ENCODE data around the gene SEZ6.

The SEZ6 gene

DNA sequence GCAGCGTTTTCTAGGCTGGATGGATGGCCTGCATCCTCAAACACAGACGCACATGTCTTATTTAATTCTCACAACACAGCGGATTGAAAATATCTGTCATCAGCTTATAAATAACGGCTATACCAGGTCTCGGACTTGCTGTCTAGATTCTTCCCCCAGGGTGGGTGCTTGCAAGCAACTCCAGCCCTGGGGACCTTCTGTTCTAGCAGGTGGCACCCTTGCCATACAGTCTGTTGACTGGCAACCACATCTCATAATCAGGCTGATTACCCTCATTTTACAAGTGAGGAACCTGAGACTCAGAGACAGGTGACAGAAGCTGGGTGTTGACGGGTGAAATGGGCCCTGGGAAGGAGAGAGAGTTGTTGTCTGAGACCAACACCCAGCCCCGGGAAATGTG, 16.2 kb upstream of the SEZ6 start:
- no peak for DNase-seq (ENCODE audit: low read depth)
- TF ChIP-seq, protein P1, sequence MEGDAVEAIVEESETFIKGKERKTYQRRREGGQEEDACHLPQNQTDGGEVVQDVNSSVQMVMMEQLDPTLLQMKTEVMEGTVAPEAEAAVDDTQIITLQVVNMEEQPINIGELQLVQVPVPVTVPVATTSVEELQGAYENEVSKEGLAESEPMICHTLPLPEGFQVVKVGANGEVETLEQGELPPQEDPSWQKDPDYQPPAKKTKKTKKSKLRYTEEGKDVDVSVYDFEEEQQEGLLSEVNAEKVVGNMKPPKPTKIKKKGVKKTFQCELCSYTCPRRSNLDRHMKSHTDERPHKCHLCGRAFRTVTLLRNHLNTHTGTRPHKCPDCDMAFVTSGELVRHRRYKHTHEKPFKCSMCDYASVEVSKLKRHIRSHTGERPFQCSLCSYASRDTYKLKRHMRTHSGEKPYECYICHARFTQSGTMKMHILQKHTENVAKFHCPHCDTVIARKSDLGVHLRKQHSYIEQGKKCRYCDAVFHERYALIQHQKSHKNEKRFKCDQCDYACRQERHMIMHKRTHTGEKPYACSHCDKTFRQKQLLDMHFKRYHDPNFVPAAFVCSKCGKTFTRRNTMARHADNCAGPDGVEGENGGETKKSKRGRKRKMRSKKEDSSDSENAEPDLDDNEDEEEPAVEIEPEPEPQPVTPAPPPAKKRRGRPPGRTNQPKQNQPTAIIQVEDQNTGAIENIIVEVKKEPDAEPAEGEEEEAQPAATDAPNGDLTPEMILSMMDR (IDR thresholded peaks at IDR 0.05; ENCODE audit: low read depth, low read length, missing control alignments), result no peak
- H3K4me3 ChIP-seq (ENCODE audit: low read depth, low read length), result no peak overlapping the region

DNA sequence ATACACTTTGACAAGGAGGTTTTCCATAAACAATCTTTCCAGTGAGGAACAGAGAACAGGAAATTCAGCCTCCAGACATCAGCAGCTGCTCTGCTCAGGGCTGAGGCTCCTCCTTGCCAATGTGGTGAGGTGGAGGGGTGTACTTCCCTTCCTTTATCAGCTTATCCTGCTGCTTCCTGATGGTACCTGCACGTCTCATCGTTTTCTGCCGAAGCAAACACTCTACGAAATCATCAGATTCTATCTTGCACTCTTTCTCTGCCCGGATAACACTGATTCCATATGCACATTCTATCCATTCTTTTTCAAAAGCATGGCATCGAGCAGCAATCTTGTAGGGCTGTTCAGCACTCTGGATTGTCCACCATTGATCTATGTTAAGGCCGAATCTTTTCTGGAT, 15.4 kb upstream of the SEZ6 start:
- no peak overlapping the region for H3K4me3 ChIP-seq (ENCODE audit: low read depth, low read length)
- TF ChIP-seq, protein P1 (IDR thresholded peaks at IDR 0.05; ENCODE audit: low read depth, low read length, missing control alignments), result no peak
- no peak for DNase-seq (ENCODE audit: low read depth)

DNA sequence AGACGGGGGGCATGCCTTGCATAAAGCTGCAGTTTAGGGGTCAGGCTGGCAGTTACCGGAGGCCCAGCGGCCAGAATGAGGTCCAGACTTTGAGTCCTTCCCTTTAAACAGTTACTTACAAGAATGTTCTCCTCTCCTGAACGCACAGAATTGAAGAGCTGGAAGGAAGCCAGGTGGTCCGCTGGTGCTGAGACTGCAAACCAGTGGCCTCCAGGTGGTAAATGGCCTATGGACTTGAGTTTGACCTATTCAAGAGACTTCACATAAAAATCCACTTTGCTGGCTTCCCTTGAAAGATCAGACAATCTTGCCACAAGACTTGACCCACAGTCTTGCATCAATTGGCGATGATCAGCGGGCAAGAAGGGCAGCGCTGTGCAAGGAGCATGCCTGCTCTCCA, 14.7 kb upstream of the SEZ6 start:
- H3K4me3 ChIP-seq (ENCODE audit: low read depth, low read length), result no peak overlapping the region
- TF ChIP-seq, protein P1 (IDR thresholded peaks at IDR 0.05; ENCODE audit: low read depth, low read length, missing control alignments), result no peak
- no peak for DNase-seq (ENCODE audit: low read depth)

DNA sequence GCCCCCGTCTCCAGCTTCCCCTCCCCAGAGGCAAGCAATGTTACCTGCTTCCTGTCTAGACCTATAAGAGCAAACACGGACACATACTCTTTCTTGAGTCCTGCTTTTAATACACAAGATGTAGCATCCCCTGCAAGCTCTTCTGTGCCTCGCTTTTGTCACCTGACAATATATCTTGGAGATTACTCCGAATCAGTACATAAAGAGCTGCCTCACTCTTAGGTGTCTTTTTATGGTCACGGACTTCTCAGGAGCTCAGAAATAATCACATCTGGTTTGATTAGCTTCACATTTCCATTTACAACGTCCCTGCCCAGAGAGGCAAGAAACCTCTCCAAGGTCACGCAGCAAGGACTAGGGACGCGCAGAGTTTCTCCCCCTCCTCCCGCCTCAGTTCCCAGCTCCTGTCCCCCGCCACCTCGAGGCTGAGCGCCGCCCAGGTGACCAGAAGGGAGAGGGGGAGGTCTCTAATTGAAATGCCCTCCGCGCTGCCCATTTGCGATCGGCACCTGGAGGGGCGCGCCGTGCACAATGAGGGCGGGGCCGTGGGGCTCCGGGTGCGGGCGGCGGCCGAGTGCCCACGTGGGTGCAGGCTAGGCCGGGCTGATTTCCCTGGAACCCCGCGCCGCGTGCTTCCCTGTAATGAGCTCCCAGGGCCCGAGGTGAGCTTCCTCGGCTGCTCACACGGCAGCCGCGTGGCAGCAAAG, 13.8 kb upstream of the SEZ6 start:
- DNase-seq (ENCODE audit: low read depth), result no peak
- no peak overlapping the region for H3K4me3 ChIP-seq (ENCODE audit: low read depth, low read length)

DNA sequence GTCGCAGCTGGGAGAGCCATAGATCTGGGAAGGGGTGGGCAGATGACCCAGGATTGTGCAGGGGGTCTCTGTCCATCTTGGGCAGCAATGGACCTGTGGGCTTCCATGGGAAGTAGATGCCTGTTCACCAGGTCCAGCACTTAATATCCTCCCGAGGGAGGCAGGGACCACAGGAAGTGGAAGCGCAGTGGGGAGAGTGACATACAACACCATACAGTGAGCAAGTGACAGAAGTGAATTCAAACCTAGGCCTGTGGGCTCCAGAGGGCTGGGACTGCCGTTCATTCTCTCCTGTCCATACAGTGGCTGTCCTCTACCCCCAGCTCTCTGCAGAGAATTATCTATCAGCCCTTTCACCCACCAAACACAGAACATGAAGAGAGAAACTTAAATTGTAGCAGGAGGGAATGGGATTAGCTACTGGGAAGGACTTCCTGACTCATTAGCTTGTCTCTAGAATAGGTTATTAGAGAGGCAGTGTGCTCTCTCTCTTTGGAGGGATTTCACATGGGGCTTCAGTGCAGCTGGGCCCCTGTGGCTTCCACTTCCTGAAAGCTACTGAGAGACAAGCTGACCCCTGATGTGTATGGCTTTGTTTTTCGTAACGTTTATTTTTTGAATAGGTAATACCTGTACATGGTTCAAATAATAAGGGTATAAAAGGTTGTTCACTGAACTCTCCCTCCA, 13.1 kb upstream of the SEZ6 start:
- TF ChIP-seq, protein P1 (IDR thresholded peaks at IDR 0.05; ENCODE audit: low read depth, low read length, missing control alignments), result no peak
- no peak overlapping the region for H3K4me3 ChIP-seq (ENCODE audit: low read depth, low read length)
- no peak for DNase-seq (ENCODE audit: low read depth)

More for the DNA sequence above, 13.8 kb upstream of the SEZ6 start:
- TF ChIP-seq, protein P1 (IDR thresholded peaks at IDR 0.05; ENCODE audit: low read depth, low read length, missing control alignments), result no peak

DNA sequence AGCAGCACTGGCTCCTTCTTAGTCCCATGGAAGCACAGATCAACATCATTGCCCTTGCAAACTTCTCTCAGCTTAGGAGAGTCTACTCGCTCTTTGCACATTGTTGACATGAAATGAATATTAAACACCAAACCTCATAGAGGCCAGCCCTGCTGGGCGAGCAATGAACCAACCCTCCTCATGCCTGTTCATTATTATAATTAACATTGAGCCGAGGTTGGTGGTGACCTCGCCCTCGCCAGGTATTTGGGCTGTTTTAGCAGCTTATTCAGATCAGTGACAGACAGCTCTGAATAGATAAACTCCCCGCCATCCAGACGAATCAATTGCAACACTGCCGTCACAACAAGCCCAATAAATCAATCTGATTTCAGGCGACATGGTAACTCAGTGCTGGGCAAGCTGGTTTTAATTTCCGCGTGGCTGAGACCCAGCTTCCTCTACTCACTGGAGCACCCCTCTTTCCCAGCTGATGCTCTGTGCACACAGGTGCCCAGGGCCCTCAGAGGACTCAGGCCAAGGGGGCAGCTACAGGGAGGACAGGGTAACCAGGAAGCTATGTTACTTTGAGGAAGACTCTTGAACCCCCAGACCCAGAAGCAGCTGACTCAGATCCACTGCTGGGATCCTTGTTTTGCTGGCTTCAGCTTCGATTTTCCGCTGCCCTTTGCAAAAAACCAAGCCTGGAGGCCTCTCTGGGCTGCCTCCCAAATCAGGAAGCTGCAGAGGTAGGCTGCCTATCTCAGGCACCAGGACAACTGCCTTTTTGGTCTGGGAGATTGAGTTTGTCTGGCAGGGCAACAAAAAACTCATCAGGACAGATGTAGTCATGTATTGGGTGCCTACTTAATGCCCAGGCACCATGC, 10.7 kb upstream of the SEZ6 start:
- TF ChIP-seq, protein P1 (IDR thresholded peaks at IDR 0.05; ENCODE audit: low read depth, low read length, missing control alignments), result no peak
- no peak for DNase-seq (ENCODE audit: low read depth)
- no peak overlapping the region for H3K4me3 ChIP-seq (ENCODE audit: low read depth, low read length)
